ENCODE data around the gene MTA2.

DNA sequence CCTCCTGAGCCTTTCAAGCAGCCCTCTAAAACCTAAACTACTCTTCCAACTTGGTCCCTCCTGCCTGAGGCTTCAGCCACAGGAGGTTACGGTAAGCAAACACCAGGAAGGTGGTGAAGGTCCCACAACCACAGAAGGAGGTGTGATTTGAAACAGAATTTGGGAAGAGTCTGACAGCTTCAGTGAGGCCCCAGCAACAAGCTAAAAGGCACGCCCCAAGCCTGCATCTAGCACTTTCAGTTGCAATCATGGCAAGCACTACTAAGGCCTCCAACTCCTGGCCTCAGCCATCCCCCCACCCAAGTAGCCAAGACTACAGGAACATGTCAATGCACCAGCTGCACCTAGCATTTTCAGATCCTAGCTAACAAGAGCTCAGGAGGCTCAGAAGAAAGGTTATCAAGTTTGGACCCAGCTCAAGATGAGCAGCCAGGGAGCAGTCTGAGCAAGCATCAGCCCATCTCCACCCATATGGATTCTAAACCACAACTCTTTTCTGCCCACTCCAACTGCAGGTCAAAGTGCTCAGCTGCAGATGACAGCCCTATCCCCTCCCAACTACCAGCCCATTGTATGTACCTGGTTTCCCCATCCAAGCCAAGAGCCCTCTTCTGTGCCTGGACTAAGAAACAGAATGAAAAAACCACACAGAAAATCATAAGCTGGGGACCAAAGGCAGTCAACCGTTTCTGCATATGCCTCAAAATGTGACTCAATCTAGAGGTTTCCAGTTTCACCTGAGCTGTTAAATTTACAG, 44.6 kb downstream of the MTA2 start:
- TF ChIP-seq, protein P1, sequence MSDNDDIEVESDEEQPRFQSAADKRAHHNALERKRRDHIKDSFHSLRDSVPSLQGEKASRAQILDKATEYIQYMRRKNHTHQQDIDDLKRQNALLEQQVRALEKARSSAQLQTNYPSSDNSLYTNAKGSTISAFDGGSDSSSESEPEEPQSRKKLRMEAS (IDR thresholded peaks at IDR 0.05): no peak; the same call in 1 of the 2 replicates
- no peak for TF ChIP-seq RCOR1 (IDR thresholded peaks at IDR 0.05; ENCODE audit: low read depth, low read length)
- TF ChIP-seq ZNF302 (CRISPR knock-in tag; IDR thresholded peaks at IDR 0.05): no peak
- TF ChIP-seq EP300 (IDR thresholded peaks at IDR 0.05): no peak
- TF ChIP-seq POLR2A (IDR thresholded peaks at IDR 0.05; ENCODE audit: low read length): no peak
- no peak for TF ChIP-seq SMC3 (IDR thresholded peaks at IDR 0.05)
